SH-SY5Y (cell line): ENCODE data around the gene CHCHD3.

ENCODE experiments used
- GATA2 ChIP-seq: IDR thresholded peaks from 2 replicates; pipeline ENCODE4 v1.6.1; 2011; ENCODE audit warnings: mild to moderate bottlenecking, low read depth, low read length
- GATA3 ChIP-seq: IDR thresholded peaks from 2 replicates; pipeline ENCODE4 v1.6.1; 2011; ENCODE audit warnings: low read depth, mild to moderate bottlenecking, low read length, moderate library complexity

Gene CHCHD3

DNA sequence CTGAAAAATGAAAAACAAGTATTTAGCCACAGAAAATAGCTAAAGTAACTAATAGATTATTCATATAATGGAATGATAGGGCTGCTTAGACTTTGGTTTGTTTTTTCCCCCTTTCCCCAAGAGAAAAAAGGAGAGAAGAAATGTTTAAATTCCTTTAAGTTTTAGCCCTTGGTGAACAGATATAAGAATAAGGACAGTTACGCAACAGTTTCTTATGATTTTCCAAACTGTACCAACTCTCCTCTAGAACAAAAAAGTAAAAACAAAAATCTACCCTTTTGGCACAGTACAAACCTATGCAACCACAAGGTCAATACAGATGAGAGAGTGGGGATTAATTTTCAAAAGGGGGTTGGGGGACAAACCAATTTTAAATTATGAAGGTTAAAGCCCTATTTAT is 227.7 kb downstream of the CHCHD3 start:
- TF ChIP-seq GATA2: no peak
- no peak for TF ChIP-seq GATA3

- TF ChIP-seq GATA2 (no peak), GATA3 (no peak)
Observed at GRCh38 chr7:132847376-132847775, 234.5 kb downstream of the CHCHD3 start.

DNA sequence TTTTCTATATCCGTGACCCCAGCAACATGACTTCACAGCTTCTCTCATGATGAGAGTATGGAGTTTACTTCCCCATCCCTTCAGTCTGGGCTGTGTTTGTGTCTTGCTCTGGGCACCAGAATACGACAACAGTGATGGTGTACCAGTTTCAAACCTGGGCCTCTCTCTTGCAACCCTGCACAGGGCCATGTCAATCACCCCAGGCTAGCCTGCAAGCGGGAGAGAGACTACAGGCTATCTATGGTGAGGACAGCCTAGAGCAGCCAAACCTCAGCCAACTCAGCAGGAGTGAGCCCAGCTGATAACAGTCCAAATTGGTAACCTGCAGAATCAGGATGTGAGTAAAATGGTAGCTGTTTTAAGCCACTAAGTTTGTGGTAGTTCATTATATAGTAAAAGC is 235.8 kb downstream of the CHCHD3 start:
- TF ChIP-seq GATA2: no peak
- no peak for TF ChIP-seq GATA3

DNA sequence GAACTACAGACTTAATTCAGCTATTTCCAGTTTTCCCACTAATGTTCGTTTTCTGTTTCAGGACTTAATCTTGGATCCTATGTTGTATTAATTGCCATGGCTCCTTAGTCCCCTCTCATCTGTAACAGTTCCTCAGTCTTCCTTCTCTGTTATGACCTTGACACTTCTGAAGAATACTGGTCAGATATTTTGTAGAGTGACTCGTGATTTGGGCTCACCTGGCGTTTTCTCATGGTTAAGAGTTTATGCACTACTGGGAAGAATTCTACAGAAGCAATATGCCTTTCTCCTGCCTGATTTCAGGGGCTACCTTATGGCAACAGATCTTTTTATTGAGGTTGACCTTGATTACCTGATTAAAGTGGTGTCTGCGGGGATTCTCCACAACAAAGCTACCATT is 239.4 kb downstream of the CHCHD3 start:
- TF ChIP-seq GATA2: no peak
- no peak for TF ChIP-seq GATA3

- no peak for TF ChIP-seq GATA3
- TF ChIP-seq GATA2: no peak
Observed at GRCh38 chr7:132840199-132840598, 241.7 kb downstream of the CHCHD3 start.

DNA sequence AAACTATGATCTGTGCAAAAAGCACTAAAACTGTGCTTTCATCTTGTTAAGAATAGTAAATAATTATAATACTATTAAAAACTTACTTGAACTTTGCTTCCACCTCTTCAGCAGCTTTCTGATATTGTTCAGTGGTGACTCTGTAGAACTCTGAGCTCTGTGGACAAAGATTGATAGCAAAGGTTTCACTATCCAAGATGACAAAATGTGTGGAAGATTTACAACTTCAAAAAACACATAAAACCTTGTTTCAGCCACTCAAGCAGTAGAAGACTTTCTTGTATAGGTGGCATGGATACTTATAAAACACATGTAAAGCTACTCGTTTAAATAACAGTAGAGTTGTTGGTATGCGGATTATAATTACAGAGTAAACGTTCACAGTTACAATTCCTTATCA is 243.6 kb downstream of the CHCHD3 start:
- TF ChIP-seq GATA2 (no peak), GATA3 (no peak)

DNA sequence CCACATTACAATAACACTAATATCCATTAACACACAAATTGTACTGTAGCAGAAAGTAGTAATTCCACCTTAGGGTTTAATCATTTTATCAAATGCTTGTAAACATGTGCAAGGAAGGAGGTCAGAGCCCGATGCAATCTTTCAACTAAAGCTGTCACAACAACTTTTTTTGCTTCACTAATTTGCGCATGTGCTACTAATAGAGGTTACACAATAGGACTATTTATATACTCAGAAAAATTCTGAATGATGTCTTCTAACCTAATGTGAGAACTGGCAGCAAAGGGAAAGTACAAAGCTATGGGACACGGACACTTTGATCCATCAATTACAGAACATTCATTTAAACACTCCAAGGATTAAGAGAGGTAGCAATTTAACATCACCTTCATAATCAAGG is 244.4 kb downstream of the CHCHD3 start:
- TF ChIP-seq GATA3 (no peak), GATA2 (no peak)

DNA sequence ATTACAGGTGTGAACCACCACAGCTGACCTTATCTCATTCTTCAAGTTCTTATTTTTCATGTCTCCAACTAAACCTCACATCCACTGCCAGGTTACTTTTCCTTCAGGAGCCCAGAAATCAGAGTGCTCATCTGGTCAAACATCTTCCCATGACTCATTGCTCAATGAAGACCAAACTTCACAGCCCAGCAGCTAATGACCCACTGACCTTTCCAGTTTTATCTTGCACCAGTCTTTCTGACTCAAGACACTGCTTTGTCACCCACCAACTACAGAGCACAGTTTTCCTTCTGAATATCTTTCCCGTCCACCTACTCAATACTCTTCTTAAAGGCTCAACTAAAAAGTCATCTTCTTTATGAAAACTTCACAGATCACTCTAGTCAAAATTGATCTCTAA is 245.1 kb downstream of the CHCHD3 start:
- TF ChIP-seq GATA3 (no peak), GATA2 (no peak)

GRCh38 chr7:132830941-132831340 is 250.9 kb downstream of the CHCHD3 start:
- TF ChIP-seq GATA3 (no peak), GATA2 (no peak)

DNA sequence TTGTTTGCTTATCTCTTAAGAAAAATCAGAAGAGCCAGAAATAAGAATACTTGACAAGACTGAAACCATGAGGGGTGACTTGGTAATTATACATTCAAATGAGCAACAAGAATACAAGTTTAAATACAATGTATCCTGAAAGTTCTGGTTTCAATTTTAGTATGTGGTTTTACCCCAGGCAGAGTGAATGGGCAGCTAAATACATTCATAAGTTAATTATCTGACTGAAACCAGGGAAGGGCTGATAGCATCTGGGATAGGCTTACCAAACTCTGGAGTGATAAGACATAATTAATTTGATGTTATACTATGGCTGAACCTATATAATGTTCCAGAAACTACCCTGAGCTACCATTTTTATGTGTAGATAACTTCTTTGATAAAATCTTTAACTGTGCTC is 253.4 kb downstream of the CHCHD3 start:
- peak; percentile 97 for TF ChIP-seq GATA3
- peak; percentile 67 for TF ChIP-seq GATA2

DNA sequence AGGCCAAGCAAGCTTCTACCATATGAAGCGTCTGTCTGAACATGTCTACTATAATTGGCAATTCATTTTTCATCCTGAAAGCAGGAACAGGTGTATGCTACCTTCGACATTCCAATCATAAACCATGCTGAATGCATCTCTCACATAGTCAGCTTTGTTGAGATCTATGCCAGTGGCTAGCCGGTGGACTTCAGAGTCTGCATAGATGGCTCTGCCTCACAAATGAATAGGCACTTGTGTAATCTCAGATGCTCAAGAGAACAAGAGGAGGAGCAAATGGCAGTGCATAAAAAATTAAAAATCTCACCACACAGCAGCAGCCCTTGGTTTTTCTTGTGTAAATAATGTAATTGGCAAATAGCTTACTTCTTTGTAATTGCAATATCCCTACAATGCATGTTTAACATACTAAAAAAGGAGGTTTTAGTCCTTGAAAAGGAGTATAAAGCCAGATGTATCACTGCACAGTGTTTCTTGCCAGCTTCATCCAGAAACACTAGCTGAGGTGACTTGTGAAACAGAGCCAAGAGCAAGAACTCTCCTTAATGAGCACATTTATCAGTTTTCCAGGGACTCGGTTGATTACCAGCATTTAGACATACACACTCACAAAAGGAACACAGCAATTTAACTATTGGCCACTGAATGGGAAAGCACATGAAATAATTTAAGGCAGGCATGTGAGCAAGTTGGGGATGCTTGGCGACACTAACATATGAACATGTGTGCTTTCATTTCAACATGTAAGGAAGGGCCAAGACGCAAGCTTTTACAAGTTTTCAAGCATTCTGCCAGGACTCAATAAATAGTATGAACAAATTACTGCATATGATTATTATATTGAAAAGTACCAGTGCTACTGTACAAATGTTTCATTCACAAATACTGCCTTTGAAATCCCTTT is 255.7 kb downstream of the CHCHD3 start:
- no peak for TF ChIP-seq GATA3

- TF ChIP-seq GATA3 (no peak), GATA2 (no peak)
Observed at GRCh38 chr7:132825222-132825621, 256.7 kb downstream of the CHCHD3 start.

GRCh38 chr7:132819648-132820047 is 262.2 kb downstream of the CHCHD3 start:
- TF ChIP-seq GATA3 (no peak), GATA2 (no peak)

- TF ChIP-seq GATA3 (no peak), GATA2 (no peak)
Observed at GRCh38 chr7:132817949-132818348, 263.9 kb downstream of the CHCHD3 start.

GRCh38 chr7:132815696-132816311 is 266.1 kb downstream of the CHCHD3 start:
- TF ChIP-seq GATA3: no peak
- TF ChIP-seq GATA2: no peak
